ENCODE measurements around the gene PTTG1IP. TPM values are rescaled to one million over a fixed set of nuclear protein-coding genes. Genes with fewer than 3 reads are reported as not detected.
A peak's percentile ranks its signal among the peaks of the same experiment; 100 is the strongest.
"Not testable (repeated sequence)": the region's sequence is repeated elsewhere in the genome, so short reads cannot be mapped to it uniquely, and the experiment has no call there.

Gene PTTG1IP
- total RNA-seq, 4 donors from 2014 or later: 108 to 202 (median 146) TPM

DNA sequence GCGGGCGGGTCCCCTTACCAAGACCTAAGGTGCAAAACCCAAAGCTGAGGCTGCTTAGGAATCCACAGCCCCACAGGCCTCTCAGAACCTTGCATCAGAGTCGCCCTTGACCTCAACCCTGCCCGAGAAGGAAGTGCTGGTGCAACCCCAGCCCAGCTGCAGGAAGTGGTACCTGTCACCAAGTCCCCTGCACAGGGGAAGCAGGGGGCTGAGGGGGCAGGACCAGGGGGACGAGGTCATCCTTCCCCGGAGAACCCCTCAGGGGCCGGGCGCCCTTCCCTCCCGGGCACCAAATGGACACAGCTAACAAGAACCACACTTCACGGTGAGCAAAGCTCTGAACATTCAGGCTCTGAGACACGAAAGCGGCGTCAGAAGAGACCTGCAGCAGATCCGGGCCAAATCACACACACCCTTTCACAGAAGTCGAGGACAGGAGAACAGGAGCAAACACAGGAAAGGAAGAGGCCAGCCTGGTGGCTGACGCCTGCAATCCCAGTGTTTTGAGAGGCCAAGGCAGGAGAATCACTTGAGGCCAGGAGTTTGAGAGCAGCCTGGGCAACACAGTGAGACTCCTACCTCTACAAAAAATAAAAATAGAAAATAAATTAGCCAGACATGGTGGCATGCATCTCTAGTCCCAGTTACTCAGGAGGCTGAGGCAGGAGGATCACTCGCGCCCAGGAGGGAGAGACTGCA, 40.8 kb upstream of the PTTG1IP start:
- H3K4me1 ChIP-seq: no peaks in the 10 kb centered on the region
- no peaks in the 10 kb centered on the region for H3K27me3 ChIP-seq
- intact Hi-C loops (cut with DNase I; ENCODE audit: low total_unique reads): no loop called here
- no peak for DNase-seq
- no peaks in the 10 kb centered on the region for H3K36me3 ChIP-seq
- H3K27ac ChIP-seq: no peak overlapping the region
- TF ChIP-seq CTCF (IDR thresholded peaks at IDR 0.05) (no peak), POLR2A (IDR thresholded peaks at IDR 0.05) (no peak)
- H3K4me3 ChIP-seq: no peak overlapping the region
- no peaks in the 10 kb centered on the region for H3K9me3 ChIP-seq

DNA sequence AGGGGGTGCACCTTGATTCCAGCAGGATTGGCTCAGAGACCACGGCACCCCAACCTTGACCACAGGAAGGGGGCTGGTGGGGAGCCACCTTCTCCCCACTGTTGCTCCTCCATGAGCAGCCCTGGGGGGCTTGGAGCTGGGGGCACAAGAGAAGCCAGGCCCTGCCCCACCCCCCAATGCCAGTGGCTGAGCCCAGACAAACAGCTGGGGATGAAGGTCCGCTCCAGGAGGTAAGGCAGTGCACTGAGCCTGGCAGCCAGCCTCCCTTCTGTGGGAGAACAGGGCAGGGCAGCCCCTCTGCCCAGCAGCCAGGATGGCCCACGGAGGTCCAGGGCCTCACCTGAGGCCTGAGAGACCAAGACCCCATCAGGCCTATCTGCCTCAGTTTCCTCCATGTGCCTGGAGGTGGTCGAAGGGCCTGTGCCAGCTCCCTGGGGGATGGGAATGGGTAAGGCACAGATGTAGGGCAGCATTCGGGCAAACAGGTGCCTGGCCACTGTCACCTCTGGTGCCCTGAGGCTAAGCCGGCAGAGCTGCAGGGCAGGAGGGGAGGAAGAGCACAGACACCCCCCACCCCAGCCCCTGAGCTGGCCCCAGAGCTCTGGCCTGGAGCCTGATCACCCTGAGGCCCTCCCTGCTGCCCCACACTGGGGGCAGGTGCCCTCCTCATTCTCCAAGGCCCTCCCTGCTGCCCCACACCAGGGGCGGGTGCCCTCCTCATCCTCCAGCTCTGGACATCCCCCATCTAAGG, 40.1 kb upstream of the PTTG1IP start:
- DNase-seq: no peak
- Histone ChIP-seq H3K27me3 (no peaks in the 10 kb centered on the region), H3K4me3 (no peak overlapping the region), H3K4me1 (no peaks in the 10 kb centered on the region), H3K27ac (no peak overlapping the region), H3K9me3 (no peaks in the 10 kb centered on the region), H3K36me3 (no peaks in the 10 kb centered on the region)
- intact Hi-C loops (cut with DNase I; ENCODE audit: low total_unique reads): no loop called here
- no peak for TF ChIP-seq CTCF (IDR thresholded peaks at IDR 0.05)
- no peak for TF ChIP-seq POLR2A (IDR thresholded peaks at IDR 0.05)

DNA sequence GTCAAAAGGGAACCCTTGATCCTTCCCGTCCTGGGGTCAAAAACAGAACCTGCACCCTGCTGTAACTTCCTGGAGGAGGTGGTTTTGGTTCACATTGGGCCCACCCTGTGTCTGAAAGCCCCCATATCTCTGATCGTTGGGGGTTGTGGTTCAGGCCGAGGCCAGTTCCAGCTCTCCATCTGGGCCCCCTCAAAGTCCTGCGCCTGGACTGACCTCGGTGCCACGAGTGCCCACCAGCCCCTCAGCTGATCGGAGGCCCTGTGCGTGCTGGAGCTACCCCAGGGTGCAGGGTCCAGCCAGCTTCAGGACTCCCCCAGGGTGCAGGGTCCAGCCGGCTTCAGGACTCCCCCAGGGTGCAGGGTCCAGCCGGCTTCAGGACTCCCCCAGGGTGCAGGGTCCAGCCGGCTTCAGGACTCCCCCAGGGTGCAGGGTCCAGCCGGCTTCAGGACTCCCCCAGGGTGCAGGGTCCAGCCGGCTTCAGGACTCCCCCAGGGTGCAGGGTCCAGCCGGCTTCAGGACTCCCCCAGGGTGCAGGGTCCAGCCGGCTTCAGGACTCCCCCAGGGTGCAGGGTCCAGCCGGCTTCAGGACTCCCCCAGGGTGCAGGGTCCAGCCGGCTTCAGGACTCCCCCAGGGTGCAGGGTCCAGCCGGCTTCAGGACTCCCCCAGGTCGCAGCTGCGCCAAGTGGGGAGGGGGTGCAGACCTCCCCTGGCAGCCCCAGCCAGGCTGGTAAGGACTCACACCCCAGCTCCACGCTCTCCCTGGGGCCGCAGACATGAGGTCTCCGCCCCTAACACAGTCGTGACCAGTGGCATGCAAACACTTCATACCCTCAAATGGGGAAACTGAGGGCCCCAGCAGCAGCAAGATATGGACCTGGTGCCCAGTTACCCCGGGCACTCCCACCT, 39.3 kb upstream of the PTTG1IP start:
- DNase-seq; H3K9me3 ChIP-seq; H3K4me3 ChIP-seq; H3K27ac ChIP-seq; H3K27me3 ChIP-seq; H3K36me3 ChIP-seq; H3K4me1 ChIP-seq; intact Hi-C loops (cut with DNase I; ENCODE audit: low total_unique reads): not testable (repeated sequence)

DNA sequence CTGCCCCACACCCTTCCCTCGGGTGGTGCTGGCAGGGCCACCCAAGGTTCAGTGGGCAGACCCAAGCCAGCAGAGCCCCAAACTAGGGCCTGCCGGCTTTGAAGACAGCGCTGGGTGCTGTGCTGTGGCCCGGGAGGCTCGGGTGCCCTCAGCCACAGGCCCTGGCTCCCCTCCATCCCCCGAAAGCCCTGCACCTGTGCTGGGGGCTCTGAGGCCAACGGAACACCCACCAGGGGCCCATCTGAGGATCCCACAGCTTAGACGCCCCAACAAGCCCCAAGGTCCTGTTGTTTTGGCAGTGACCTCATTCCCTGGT, 38.6 kb upstream of the PTTG1IP start:
- Histone ChIP-seq H3K9me3 (no peaks in the 10 kb centered on the region), H3K4me3 (no peak overlapping the region), H3K27ac (no peak overlapping the region), H3K27me3 (no peaks in the 10 kb centered on the region), H3K4me1 (no peaks in the 10 kb centered on the region), H3K36me3 (no peaks in the 10 kb centered on the region)
- intact Hi-C loops (cut with DNase I; ENCODE audit: low total_unique reads): no loop called here
- no peak for DNase-seq
- TF ChIP-seq CTCF (IDR thresholded peaks at IDR 0.05) (no peak), POLR2A (IDR thresholded peaks at IDR 0.05) (no peak)

DNA sequence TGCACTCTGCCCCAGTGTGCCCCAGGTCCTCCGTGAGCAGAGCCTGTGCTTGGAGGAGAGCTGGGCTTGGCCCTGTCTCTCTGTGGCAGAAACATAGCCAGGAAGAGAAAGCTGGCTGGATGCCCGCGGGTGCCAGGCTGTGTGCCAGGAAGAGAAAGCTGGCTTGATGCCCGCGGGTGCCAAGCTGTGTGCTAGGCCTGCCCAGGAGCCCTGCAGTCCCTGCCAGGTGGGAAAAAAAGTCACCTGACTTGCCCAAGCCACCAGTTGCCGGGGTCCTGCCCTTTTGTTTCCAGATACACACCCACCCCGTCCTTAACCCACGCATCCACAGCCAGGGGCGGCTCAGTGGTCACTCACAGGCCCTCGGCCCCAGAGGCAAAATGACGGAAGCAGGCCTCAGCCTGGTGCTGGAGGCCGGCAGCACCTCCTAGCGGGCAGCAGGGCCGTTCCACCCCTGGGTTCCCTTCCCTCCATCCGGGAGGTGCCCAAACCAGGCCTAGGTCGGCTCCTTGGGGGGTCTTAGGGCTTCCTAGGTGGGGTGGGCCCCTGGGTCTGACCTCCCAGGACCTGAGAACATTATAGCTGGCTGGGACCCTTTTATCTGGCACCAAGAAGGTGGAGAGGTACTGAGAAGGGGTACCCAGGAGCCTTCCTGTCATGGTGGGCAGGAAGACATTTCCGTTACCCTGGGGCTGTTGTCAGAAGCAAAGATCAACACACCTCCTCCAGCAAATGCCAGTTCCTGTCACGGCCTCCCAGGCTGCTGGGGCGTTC, 38.1 kb upstream of the PTTG1IP start:
- no peak overlapping the region for H3K4me3 ChIP-seq
- DNase-seq: peak; percentile 31 to 46
- no peaks in the 10 kb centered on the region for H3K27me3 ChIP-seq
- TF ChIP-seq CTCF (IDR thresholded peaks at IDR 0.05) (peak in 2 of 4 experiments; percentile 32 to 33), POLR2A (IDR thresholded peaks at IDR 0.05) (no peak)
- intact Hi-C loops (cut with DNase I; ENCODE audit: low total_unique reads): no loop called here
- H3K9me3 ChIP-seq: no peaks in the 10 kb centered on the region
- peak overlapping the region in 1 of 2 donors; percentile 15 for H3K27ac ChIP-seq
- H3K36me3 ChIP-seq: no peaks in the 10 kb centered on the region
- no peaks in the 10 kb centered on the region for H3K4me1 ChIP-seq

Data from uterus (tissue), 4 donors.